Activated gamma-delta T cell treated with Interleukin-2 at 50 U/mL for 16 hours (primary cell): Measurements from ENCODE around the gene PALB2.

ENCODE experiments used
- DNase-seq: peaks from one replicate; pipeline ENCODE4 v3.0.0-alpha.2; 2020

Gene PALB2

DNA sequence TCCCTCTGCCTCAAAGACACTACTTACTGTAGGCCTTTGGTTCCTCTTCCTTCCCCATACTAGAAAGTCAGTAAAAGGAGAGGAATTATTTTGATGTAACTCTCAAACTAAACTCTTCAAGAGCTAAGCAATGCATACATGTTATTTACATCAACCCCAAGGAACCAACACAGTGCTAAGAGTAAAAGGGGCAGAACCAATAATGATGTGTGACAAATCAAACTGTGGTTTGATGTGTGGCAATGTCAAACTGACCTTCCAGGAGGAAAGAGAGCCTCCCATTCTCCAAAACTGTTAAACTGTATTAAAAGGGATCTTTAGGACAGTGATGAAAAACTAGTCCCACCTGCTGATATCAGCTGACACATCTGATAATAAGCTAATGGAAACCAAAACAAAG lies 60.7 kb downstream of the PALB2 start:
- DNase-seq = no peak

DNA sequence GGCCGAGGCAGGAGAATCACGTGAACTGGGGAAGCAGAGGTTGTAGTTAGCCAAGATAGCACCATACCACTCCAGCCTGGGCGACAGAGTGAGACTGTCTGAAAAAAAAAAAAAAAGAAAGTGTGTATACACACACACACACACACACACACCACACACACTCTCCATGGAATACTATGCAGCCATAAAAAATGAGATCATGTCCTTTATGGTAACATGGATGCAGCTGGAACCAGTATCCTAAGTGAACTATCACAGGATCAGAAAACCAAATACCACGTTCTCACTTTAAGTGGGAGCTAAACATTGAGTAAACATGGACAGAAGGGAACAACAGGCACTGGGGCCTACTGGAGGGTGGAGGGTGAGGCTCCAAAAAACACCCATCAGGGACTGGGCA lies 61.7 kb downstream of the PALB2 start:
- DNase-seq = no peak

- no peak for DNase-seq
Observed at GRCh38 chr16:23578101-23578830, 62.8 kb downstream of the PALB2 start.

DNA sequence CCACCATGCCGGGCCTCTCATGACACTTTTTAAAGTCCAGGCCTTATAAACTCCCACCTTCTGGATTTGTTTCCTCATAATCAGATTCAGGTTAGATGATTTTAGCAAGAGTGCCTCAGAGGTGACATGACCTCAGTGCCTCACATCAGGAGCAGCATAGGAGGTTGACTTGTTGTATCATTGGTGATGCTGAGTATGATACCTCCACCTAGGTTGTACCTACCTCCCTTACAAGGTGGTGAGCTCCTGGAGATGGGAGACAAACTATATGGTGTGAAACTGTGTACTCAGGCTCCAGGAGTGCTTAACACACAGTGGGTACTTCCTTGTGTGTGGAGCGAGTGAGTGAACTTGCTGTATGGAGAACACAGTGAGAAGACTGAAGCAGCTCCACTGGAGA lies 63.6 kb downstream of the PALB2 start:
- no peak for DNase-seq

- DNase-seq = no peak
Observed at GRCh38 chr16:23575834-23576233, 65.3 kb downstream of the PALB2 start.

- DNase-seq = no peak
Observed at GRCh38 chr16:23573817-23574216, 67.3 kb downstream of the PALB2 start.

DNA sequence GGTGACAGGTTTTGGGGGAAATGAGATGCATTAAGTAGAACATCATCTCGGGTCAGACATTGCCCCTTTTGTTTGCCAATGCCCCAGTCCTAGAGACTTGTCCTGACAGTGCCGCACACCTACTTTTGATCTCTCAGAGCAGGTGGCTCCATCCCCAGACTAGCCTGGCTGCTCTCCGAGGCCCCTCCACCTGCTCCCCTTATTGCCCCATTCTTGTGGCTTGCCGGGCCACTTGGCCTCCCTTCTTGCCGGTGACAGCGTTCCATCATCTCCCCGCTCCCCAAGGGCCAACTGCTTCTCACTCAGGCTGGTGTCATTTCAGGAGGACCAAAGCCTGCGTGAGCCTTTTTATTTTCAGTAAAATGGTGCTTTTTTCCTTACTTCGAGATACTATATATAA lies 68.7 kb downstream of the PALB2 start:
- no peak for DNase-seq

GRCh38 chr16:23571895-23572294 lies 69.2 kb downstream of the PALB2 start:
- DNase-seq = no peak

GRCh38 chr16:23570992-23571632 lies 70.0 kb downstream of the PALB2 start:
- no peak for DNase-seq

GRCh38 chr16:23567602-23568001 lies 73.5 kb downstream of the PALB2 start:
- DNase-seq = no peak

- DNase-seq = no peak
Observed at GRCh38 chr16:23566724-23567123, 74.4 kb downstream of the PALB2 start.

- DNase-seq = no peak
Observed at GRCh38 chr16:23564575-23565363, 76.3 kb downstream of the PALB2 start.

GRCh38 chr16:23563186-23563585 lies 77.9 kb downstream of the PALB2 start:
- no peak for DNase-seq

DNA sequence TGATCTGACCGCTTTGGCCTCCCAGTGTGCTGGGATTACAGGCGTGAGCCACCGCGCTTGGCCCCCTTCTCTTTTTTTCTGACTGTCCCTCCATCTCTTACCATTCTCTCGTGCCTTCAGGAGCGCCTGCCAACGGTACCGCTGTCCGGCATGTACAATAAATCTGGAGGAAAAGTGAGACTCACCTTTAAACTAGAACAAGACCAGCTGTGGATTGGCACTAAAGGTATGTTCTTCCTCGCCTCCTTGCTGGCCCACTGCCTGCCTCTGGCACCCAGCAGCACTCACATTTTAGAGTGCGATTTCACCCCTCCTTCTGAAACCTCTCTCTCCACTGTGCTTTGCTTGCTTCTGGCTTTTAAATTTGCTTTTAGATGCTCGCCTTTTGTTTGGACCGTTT lies 78.6 kb downstream of the PALB2 start:
- DNase-seq = no peak

DNA sequence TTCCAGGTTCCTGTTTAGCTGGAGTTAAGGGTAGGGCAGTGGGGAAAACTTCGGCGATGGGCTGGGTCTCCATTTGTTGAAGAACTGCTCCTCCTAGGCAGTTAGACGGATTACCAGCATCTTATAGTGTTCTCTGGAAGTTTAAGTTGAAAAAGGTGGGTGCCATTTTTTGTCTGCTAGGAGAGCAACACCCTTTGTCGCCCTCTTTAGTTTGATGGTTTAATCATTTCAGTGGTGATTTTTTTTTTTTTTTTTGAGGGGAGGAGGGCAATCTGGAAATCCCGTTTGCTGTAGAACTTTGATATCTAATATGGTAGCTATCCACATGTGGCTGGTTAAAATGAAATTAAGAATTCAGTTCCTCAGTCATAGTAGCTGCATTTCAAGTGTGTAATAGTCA lies 79.5 kb downstream of the PALB2 start:
- DNase-seq = no peak

DNA sequence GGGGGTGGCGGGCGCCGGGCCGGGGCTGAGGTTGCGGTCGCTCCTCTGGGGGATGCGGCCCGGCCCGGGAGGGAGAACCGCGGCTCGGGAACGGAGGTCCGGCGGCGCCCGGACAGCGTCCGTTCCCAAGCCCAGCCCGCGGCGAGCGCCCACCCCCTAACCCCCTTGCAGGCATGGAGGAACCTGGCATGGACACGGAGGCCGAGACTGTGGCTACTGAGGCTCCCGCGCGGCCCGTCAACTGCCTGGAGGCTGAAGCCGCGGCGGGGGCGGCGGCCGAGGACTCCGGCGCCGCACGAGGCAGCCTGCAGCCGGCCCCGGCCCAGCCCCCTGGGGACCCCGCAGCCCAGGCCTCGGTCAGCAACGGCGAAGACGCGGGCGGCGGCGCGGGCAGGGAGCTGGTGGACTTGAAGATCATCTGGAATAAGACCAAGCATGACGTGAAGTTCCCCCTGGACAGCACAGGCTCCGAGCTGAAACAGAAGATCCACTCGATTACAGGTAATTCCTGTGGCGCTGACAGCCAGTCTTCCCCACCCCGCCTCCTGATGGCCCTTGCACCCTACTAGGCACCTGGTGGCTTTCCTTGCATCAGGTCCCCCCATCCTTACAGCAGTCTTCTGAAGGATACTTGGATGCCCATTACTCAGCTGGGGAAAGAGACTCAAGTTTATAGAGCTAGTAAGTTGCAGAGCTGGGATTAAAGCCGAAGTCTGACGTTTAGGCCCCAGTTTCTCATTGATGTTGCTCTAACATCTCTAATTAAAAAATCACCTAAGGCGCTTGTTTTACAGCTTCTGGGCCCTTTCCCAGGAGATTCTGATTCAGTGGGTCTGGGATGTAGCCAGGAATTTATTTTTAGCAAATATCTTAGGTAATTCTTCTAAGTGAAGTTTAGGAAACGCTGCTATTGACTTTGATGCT lies 83.1 kb downstream of the PALB2 start:
- DNase-seq = peak; percentile 7

DNA sequence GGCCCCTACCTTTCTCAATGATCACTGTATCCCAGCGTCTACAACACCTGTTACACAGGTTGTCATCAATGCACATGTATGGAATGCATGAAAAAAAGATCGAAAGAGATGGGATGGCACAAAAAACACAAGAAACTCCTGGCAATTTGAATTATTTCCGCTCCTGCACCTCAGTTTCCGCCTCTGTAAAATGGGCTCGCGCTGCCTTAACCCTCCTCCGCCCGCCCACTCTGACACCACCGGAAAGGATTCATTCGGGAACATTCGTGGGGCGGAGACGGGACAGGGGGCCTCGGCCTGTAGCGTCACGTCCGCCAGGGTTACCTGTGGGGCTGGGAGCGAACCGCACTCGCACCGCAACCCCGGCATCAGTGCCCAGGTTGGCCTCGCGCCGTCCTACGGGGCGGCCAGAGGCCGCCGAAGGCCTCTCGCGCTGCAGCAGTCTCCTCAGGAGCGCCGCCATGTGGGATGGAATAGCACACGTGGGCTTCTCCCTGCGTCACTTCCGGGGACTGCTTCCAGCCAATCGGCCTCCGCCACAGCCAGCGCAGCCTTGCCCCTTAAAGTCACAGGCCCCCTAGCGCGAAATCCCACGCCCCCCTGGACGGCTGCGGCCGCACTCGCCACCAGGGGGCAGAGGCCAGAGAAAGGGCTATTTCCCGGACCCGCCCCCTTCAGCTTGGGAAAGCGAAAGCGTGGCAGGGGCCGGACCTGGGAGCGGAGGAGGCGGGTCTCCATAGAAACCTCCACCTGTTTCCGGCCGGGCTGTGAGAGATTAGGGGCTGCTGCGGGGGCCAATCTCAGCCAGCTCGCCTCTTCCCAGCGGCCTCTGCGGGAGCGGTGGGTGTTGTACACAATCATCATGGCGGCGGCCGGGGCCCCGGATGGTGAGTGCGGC lies 84.0 kb downstream of the PALB2 start, which contains the start of the genes EARS2 and UBFD1:
TSS of gene EARS2 (minus strand) at position 470 of the 898 bp plus-strand sequence. CDS start at position 463, 7 bp downstream.
TSS of gene UBFD1 (plus strand) at position 847 of the 898 bp plus-strand sequence. CDS start at position 863, 16 bp downstream.
- DNase-seq = peak; percentile 95

DNA sequence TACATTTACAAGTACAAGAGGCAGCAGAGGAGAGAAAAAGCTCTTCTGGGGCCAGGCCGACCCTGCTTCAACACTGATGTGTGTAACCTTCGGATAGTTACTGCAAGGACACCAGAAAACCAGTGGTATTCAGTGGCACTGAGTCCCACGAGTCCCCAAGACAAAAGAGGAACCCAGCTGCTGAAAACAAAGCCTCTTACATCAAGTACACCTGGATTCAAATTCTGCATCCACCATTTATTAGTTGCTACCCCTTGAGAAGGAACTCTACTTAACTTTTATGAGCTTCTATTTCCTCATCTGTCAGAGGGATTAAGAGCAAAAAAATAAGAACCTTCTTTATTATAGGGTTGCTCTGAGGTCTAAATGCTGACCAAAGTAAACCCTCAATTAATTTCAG lies 86.6 kb downstream of the PALB2 start:
- DNase-seq = no peak
